Mesendoderm (in vitro differentiated cells): ENCODE measurements around the gene POLR3GL.

Source experiments
- DNase-seq: peaks from one replicate; pipeline ENCODE4 v3.0.0; 2013
- H2AK5ac ChIP-seq: 2 replicates; pipeline ENCODE4 v1.6.1; 2013; ENCODE audit warnings: low read length, inconsistent platforms
- H2BK120ac ChIP-seq: 2 replicates; pipeline ENCODE4 v1.6.1; 2013; ENCODE audit warnings: low read depth, mild to moderate bottlenecking, low read length, moderate library complexity, mixed read lengths
- H2BK15ac ChIP-seq: replicated peaks from 2 replicates; pipeline ENCODE4 v1.6.1; 2013; ENCODE audit warnings: low read depth, mild to moderate bottlenecking, moderate library complexity
- H2BK5ac ChIP-seq: 2 replicates; pipeline ENCODE4 v1.6.1; 2013; ENCODE audit warnings: low read length, inconsistent platforms
- H3K18ac ChIP-seq: 2 replicates; pipeline ENCODE4 v1.6.1; 2013; ENCODE audit warnings: mild to moderate bottlenecking, low read length, mixed read lengths
- H3K23ac ChIP-seq: one replicate; pipeline ENCODE4 v1.6.1; 2013; ENCODE audit warnings: low read length
- H3K27ac ChIP-seq: 2 replicates; pipeline ENCODE4 v1.5.1; 2013; ENCODE audit warnings: low read depth, mild to moderate bottlenecking, inconsistent platforms, low read length, moderate library complexity
- H3K27me3 ChIP-seq: 2 replicates; pipeline ENCODE4 v1.6.1; 2013; ENCODE audit warnings: low read length, control low read depth, mild to moderate bottlenecking, inconsistent platforms; ENCODE audit not compliant: insufficient read depth, poor library complexity
- H3K36me3 ChIP-seq: 2 replicates; pipeline ENCODE4 v1.6.1; 2013; ENCODE audit warnings: low read length, inconsistent platforms; ENCODE audit not compliant: control insufficient read depth, insufficient read depth
- H3K4ac ChIP-seq: one replicate; pipeline ENCODE4 v1.6.1; 2013; ENCODE audit warnings: low read depth, mild to moderate bottlenecking, low read length, moderate library complexity
- H3K4me1 ChIP-seq: 2 replicates; pipeline ENCODE4 v1.6.1; 2013; ENCODE audit warnings: low read depth, low read length, inconsistent platforms; ENCODE audit not compliant: control insufficient read depth
- H3K4me2 ChIP-seq: 2 replicates; pipeline ENCODE4 v1.6.1; 2013; ENCODE audit warnings: low read length
- H3K4me3 ChIP-seq: 2 replicates; pipeline ENCODE4 v1.5.1; 2013; ENCODE audit warnings: mild to moderate bottlenecking, low read length
- H3K56ac ChIP-seq: one replicate; pipeline ENCODE4 v1.6.1; 2013; ENCODE audit warnings: low read length
- H3K79me1 ChIP-seq: 2 replicates; pipeline ENCODE4 v1.6.1; 2013; ENCODE audit warnings: low read length, inconsistent platforms
- H3K79me2 ChIP-seq: 2 replicates; pipeline ENCODE4 v1.6.1; 2013; ENCODE audit warnings: mild to moderate bottlenecking, low read length; ENCODE audit not compliant: control insufficient read depth, insufficient read depth
- H3K9ac ChIP-seq: 2 replicates; pipeline ENCODE4 v1.6.1; 2013; ENCODE audit warnings: low read length, inconsistent platforms
- H4K5ac ChIP-seq: one replicate; pipeline ENCODE4 v1.6.1; 2013; ENCODE audit warnings: low read length
- H4K8ac ChIP-seq: one replicate; pipeline ENCODE4 v1.6.1; 2013; ENCODE audit warnings: low read depth, mild to moderate bottlenecking, control low read depth, low read length, moderate library complexity
- WGBS: extraction: QIAGEN DNeasy Blood & Tissue Kit; methylation state at CpG from one replicate; pipeline ENCODE4 v1.1.7; 2013; ENCODE audit warnings: low lambda C conversion rate, missing lambda C conversion rate; ENCODE audit not compliant: insufficient coverage; ENCODE audit errors: extremely low coverage; 5-methylcytosine and 5-hydroxymethylcytosine counted together

POLR3GL gene

GRCh38 chr1:146007489-146008133 lies 43.1 kb downstream of the POLR3GL start:
- Histone ChIP-seq H3K4ac (peak overlapping the region; percentile 55), H3K23ac (no peak overlapping the region), H3K4me3 (no peak overlapping the region), H2AK5ac (no peak overlapping the region), H3K79me2 (no peaks in the 10 kb centered on the region), H3K79me1 (no peaks in the 10 kb centered on the region), H4K8ac (no peak overlapping the region), H2BK120ac (no peak overlapping the region), H2BK15ac (no peak overlapping the region), H3K18ac (no peak overlapping the region), H3K27ac (no peak overlapping the region), H3K27me3 (no peaks in the 10 kb centered on the region), H3K4me2 (no peak overlapping the region), H3K56ac (no peak overlapping the region), H4K5ac (no peak overlapping the region), H3K4me1 (no peaks in the 10 kb centered on the region), H3K36me3 (no peaks in the 10 kb centered on the region), H2BK5ac (no peak overlapping the region), H3K9ac (no peak overlapping the region)
- DNase-seq = no peak
- WGBS = no CpG with 5 or more reads among the region's 8 CpGs

- no peak overlapping the region for H4K5ac ChIP-seq
- no peak overlapping the region for H2BK5ac ChIP-seq
- H3K4me2 ChIP-seq = no peak overlapping the region
- H3K79me1 ChIP-seq = no peaks in the 10 kb centered on the region
- no peak overlapping the region for H3K27ac ChIP-seq
- no peak for DNase-seq
- no peak overlapping the region for H2BK120ac ChIP-seq
- no peak overlapping the region for H2AK5ac ChIP-seq
- no CpG with 5 or more reads among the region's 8 CpGs for WGBS
- no peak overlapping the region for H3K18ac ChIP-seq
- H3K27me3 ChIP-seq = no peaks in the 10 kb centered on the region
- H2BK15ac ChIP-seq = no peak overlapping the region
- H3K4ac ChIP-seq = no peak overlapping the region
- H3K23ac ChIP-seq = no peak overlapping the region
- H3K9ac ChIP-seq = no peak overlapping the region
- no peak overlapping the region for H3K56ac ChIP-seq
- no peaks in the 10 kb centered on the region for H3K4me1 ChIP-seq
- H3K36me3 ChIP-seq = no peaks in the 10 kb centered on the region
- H3K4me3 ChIP-seq = no peak overlapping the region
- H4K8ac ChIP-seq = no peak overlapping the region
- H3K79me2 ChIP-seq = no peaks in the 10 kb centered on the region
These were observed 45.7 kb downstream of the POLR3GL start for GRCh38 chr1:146010126-146010738.

- Histone ChIP-seq H3K4me2 (no peak overlapping the region), H3K79me1 (no peaks in the 10 kb centered on the region), H3K27ac (no peak overlapping the region), H4K5ac (no peak overlapping the region), H3K4me3 (no peak overlapping the region), H3K79me2 (no peaks in the 10 kb centered on the region), H4K8ac (no peak overlapping the region), H3K4ac (no peak overlapping the region), H2BK15ac (no peak overlapping the region), H3K4me1 (no peaks in the 10 kb centered on the region), H2BK120ac (no peak overlapping the region), H3K27me3 (peaks cover 4% of the 10 kb centered on the region), H3K36me3 (no peaks in the 10 kb centered on the region), H2BK5ac (no peak overlapping the region), H3K18ac (no peak overlapping the region), H2AK5ac (no peak overlapping the region), H3K56ac (no peak overlapping the region), H3K9ac (no peak overlapping the region), H3K23ac (no peak overlapping the region)
- WGBS = no CpG with 5 or more reads among the region's 4 CpGs
- DNase-seq = peak; percentile 78
These were observed 48.4 kb downstream of the POLR3GL start for GRCh38 chr1:146012703-146013558.

GRCh38 chr1:146013559-146013922 lies 49.1 kb downstream of the POLR3GL start:
- H3K79me2 ChIP-seq = no peaks in the 10 kb centered on the region
- H3K27ac ChIP-seq = no peak overlapping the region
- H3K9ac ChIP-seq = no peak overlapping the region
- H3K4me3 ChIP-seq = no peak overlapping the region
- H4K8ac ChIP-seq = no peak overlapping the region
- WGBS = no CpG with 5 or more reads among the region's 6 CpGs
- H3K4ac ChIP-seq = no peak overlapping the region
- H3K79me1 ChIP-seq = no peaks in the 10 kb centered on the region
- H3K4me2 ChIP-seq = no peak overlapping the region
- H3K56ac ChIP-seq = no peak overlapping the region
- DNase-seq = no peak
- no peak overlapping the region for H2BK120ac ChIP-seq
- H3K36me3 ChIP-seq = no peaks in the 10 kb centered on the region
- H3K27me3 ChIP-seq = peaks cover 6% of the 10 kb centered on the region
- H3K18ac ChIP-seq = no peak overlapping the region
- no peak overlapping the region for H4K5ac ChIP-seq
- H2BK5ac ChIP-seq = no peak overlapping the region
- H2AK5ac ChIP-seq = no peak overlapping the region
- H3K4me1 ChIP-seq = no peaks in the 10 kb centered on the region
- H2BK15ac ChIP-seq = no peak overlapping the region
- no peak overlapping the region for H3K23ac ChIP-seq

- no peak overlapping the region for H3K9ac ChIP-seq
- no peak overlapping the region for H2BK15ac ChIP-seq
- peaks cover 8% of the 10 kb centered on the region for H3K27me3 ChIP-seq
- H3K79me2 ChIP-seq = no peaks in the 10 kb centered on the region
- no peak overlapping the region for H4K5ac ChIP-seq
- H2BK5ac ChIP-seq = no peak overlapping the region
- no peaks in the 10 kb centered on the region for H3K36me3 ChIP-seq
- H3K23ac ChIP-seq = no peak overlapping the region
- DNase-seq = no peak
- no peak overlapping the region for H3K18ac ChIP-seq
- H3K4me2 ChIP-seq = no peak overlapping the region
- no peak overlapping the region for H3K4ac ChIP-seq
- H3K27ac ChIP-seq = no peak overlapping the region
- H3K4me1 ChIP-seq = peaks cover 2% of the 10 kb centered on the region
- no peak overlapping the region for H3K56ac ChIP-seq
- WGBS = no CpG with 5 or more reads among the region's 1 CpG
- H2AK5ac ChIP-seq = no peak overlapping the region
- H3K79me1 ChIP-seq = no peaks in the 10 kb centered on the region
- H4K8ac ChIP-seq = no peak overlapping the region
- H2BK120ac ChIP-seq = no peak overlapping the region
- H3K4me3 ChIP-seq = no peak overlapping the region
These were observed 52.4 kb downstream of the POLR3GL start for GRCh38 chr1:146016891-146017290.
